ENCODE results near the gene TMIGD2.
"Not testable (repeated sequence)": the region's sequence is repeated elsewhere in the genome, so short reads cannot be mapped to it uniquely, and the experiment has no call there.

Gene TMIGD2, protein sequence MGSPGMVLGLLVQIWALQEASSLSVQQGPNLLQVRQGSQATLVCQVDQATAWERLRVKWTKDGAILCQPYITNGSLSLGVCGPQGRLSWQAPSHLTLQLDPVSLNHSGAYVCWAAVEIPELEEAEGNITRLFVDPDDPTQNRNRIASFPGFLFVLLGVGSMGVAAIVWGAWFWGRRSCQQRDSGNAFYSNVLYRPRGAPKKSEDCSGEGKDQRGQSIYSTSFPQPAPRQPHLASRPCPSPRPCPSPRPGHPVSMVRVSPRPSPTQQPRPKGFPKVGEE

DNA sequence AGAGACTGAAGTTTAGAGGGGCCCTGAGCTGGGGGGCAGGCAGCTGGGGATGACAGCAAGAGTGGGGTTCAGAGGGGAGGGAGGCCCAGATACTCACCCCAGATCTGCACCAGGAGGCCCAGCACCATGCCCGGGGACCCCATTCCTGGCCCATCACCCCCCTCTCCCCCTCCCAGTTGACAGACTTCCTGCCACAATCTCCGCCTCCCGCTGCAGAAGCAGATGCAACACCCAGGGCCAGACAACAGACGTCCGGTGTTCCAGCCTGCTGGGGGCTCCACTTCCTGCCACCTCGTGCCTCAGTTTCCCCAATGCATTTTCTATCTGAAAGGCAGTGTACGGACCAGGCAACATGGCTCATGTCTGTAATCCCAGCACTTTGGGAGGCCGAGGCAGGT is at the start of gene TMIGD2:
Gene TMIGD2, minus strand, starts transcription at position 147 of the 398 bp plus-strand sequence. Its CDS starts 4 bp downstream, at position 143.
- H3K4me3 ChIP-seq (replicated peaks; ENCODE audit: low read depth, low read length) = no peak within 1 kb of the TSS
- no peak for DNase-seq (ENCODE audit: extremely low read depth, low read depth)
- no peak for TF ChIP-seq CTCF (IDR thresholded peaks at IDR 0.05; ENCODE audit: low read depth, low read length, missing control alignments)

DNA sequence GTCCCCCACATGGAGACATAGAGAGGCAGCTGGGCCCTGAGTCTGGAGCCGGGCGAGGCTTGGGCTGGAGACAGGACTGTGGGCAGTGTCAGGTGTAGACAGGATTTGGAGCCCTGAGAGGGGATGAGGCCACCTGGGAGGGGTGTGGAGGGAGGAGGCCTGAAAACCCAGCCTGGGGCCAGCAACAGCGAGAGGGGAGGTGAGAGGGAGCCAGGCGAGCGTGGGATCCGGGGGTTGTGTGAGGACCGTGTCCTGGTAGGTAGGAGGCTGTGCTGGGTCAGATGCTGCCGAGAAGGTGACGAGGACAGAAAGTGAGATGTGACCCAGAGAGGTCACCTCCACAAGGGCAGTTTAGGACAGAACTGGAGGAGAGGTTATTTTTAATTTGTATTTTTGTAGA is 48.5 kb upstream of the TMIGD2 start:
- no peak for TF ChIP-seq CTCF (IDR thresholded peaks at IDR 0.05; ENCODE audit: low read depth, low read length, missing control alignments)
- no peak for DNase-seq (ENCODE audit: extremely low read depth, low read depth)

DNA sequence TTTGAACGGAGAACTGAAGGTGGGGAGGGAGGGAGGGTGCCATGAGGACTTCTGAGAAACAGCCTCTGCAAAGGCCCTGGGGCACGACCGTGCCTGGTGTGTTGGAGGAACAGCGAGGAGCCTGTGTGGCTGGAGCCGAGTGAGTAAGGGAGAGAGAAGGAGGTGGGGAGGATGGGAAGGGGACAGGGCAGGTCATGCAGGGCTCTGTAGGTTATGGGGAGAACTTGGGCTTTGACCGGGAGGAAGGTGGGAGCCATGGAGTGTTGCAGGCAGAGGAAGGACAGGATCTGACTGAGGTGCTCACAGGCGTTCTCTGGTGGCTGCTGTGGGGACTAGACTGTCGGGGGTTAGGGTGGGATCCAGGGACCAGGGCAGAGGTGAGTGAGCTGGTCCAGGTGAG is 47.9 kb upstream of the TMIGD2 start:
- DNase-seq (ENCODE audit: extremely low read depth, low read depth) = no peak
- no peak for TF ChIP-seq CTCF (IDR thresholded peaks at IDR 0.05; ENCODE audit: low read depth, low read length, missing control alignments)
- no peak overlapping the region for H3K4me3 ChIP-seq (replicated peaks; ENCODE audit: low read depth, low read length)

More for the DNA sequence above, 48.5 kb upstream of the TMIGD2 start:
- no peak overlapping the region for H3K4me3 ChIP-seq (replicated peaks; ENCODE audit: low read depth, low read length)

GRCh38 chr19:4349225-4349624 is 47.0 kb upstream of the TMIGD2 start:
- not testable (repeated sequence) for DNase-seq (ENCODE audit: extremely low read depth, low read depth); H3K4me3 ChIP-seq (replicated peaks; ENCODE audit: low read depth, low read length)

DNA sequence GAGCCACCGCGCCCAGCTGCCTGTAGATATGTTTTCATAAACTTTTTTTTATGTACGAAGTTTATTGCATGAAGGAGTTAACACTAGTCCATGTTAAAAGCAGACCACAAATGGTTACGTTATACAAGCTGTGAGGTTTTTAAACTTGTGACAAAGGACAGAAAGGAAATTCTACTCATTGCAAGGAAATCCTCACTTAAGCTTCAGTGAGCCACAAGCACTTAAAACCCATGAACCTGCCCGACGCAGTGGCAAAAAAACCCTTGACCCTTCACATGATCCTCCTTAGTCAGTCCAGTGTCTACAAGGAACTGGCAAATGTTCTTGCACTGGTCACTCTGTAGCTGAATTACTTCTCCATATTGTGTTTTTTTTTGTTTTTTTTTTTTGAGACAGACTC is 45.3 kb upstream of the TMIGD2 start:
- DNase-seq (ENCODE audit: extremely low read depth, low read depth) = no peak
- TF ChIP-seq CTCF (IDR thresholded peaks at IDR 0.05; ENCODE audit: low read depth, low read length, missing control alignments) = no peak
- H3K4me3 ChIP-seq (replicated peaks; ENCODE audit: low read depth, low read length) = no peak overlapping the region

DNA sequence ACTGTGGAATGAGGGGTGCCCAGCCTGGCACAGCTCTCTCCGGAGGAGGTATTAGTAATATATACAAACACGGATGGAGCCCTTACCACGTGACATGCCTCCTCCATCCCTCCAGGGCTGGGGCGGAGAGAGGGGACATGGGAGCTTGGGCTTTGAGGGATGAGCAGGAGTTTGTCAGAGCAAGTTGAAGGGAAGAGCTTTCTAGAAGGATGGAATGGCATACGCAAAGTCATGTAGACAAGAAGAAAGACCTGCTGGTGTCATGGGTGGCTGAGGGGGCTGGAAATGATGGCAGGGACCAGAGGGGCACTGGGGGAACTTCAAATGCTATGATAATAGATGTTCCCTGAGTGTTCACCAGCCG is 43.8 kb upstream of the TMIGD2 start:
- no peak for DNase-seq (ENCODE audit: extremely low read depth, low read depth)
- TF ChIP-seq CTCF (IDR thresholded peaks at IDR 0.05; ENCODE audit: low read depth, low read length, missing control alignments) = no peak
- no peak overlapping the region for H3K4me3 ChIP-seq (replicated peaks; ENCODE audit: low read depth, low read length)

GRCh38 chr19:4345342-4346019 is 43.3 kb upstream of the TMIGD2 start:
- DNase-seq (ENCODE audit: extremely low read depth, low read depth) = no peak
- no peak for TF ChIP-seq CTCF (IDR thresholded peaks at IDR 0.05; ENCODE audit: low read depth, low read length, missing control alignments)
- H3K4me3 ChIP-seq (replicated peaks; ENCODE audit: low read depth, low read length) = no peak overlapping the region
